Erythroblast (primary cell): ENCODE measurements around the gene MYO1D.
"Not testable (repeated sequence)": the region's sequence is repeated elsewhere in the genome, so short reads cannot be mapped to it uniquely, and the experiment has no call there.

Experiments
- DNase-seq, 2 experiments: peaks; one replicate each; lab custom pipeline; 2025; lab: John Stamatoyannopoulos, UW
- GATA1 ChIP-seq: IDR thresholded peaks from 2 replicates; pipeline ENCODE4 v1.6.1; 2011; ENCODE audit warnings: low read depth, mild to moderate bottlenecking, control low read depth, low read length, moderate library complexity
- POLR2A ChIP-seq: IDR thresholded peaks from 2 replicates; pipeline ENCODE4 v1.6.1; 2011; ENCODE audit warnings: mild to moderate bottlenecking, low read length

Gene MYO1D

DNA sequence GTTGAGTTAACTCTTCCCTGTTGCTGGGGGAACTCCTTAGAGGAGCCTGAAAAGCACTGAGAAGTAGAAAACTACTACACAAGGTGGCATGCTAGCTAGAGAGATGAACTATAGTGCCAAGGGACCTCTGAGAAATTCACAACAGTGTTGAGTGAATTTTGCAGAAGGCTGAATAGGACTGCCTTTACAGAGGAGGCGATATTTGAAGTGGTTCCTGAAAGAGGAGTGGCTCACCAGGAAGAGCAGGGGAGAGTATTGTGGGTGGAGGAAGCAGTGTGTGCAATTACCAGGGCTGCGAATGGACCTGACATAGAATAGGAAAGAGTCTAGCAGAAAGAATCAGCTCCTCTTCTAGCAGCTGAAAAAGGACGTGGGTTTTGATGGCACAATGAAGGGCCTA lies 323.8 kb downstream of the MYO1D start:
- TF ChIP-seq POLR2A = no peak
- no peak for TF ChIP-seq GATA1

DNA sequence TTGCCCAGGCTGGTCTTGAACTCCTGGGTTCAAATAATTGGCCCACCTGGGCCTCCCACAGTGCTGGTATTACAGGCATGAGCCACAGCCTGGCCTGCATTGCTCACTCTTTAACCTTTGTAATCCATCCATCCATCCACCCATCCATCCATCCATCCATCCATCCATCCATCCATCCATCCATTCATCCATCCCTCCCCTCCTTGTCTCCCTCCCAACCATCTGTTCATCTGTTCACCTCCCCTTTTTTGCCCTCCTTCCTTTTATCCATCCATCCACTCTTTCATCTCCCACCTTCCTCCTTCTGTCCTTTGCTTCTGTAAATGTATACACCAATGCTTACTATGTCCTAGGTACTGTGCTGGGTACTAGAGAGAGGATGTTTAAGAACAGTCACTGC lies 324.6 kb downstream of the MYO1D start:
- TF ChIP-seq GATA1 = no peak
- TF ChIP-seq POLR2A = no peak
- no peak for DNase-seq

More for the DNA sequence above, 323.8 kb downstream of the MYO1D start:
- DNase-seq = no peak

DNA sequence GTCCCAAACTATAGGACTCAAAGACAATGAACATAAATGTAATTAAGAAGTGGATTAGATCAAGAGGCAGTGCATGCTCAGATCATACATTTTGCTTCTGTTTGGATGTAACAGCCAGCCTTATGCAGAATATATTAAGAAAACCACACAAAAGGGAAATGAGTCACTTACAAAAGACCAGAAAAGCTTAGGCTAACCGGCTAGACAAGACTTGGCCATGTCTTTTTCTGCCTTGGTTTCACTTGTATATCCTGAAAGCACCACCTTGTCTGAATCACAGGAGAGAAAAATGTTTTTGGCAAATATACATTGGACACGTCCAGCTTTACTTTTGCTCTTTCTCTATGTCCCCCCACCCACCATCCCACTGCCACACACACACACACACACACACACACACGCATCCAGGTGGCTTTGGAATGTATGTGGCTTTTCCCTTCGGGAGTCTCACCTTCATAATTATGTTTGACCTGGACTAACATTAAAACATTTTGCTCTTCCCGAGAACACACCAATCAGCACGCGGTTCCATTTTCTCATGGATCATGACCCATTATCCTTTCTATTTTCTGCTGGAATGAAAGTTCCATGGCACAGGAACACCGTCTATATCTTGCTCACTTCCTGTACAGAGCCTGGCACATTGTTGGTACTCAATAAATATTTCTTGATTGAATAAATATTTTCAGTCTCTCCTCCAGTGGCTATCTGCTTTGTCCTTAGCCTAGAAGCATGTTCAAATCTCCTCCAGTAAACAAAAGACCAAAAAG lies 325.6 kb downstream of the MYO1D start:
- DNase-seq = no peak
- TF ChIP-seq GATA1 (no peak), POLR2A (no peak)

DNA sequence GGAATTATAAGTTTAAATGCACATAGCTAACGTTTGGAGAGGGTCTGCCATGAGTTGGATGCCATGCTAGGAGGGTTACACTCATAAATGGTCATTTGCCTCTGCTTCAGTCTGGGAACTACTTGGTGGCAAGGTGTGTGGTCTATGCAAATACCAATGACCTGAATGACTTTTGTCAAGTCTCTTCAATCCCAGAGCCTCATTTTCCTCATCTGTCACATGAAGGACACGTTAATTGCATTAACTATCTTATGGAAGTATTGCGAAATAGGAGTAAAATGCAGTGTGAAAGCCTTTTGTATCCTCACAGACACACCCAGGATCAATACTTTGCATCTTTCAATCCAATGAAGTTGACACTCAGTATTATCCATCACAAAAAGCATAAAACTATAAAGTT lies 327.4 kb downstream of the MYO1D start:
- TF ChIP-seq POLR2A = no peak
- TF ChIP-seq GATA1 = no peak
- no peak for DNase-seq

DNA sequence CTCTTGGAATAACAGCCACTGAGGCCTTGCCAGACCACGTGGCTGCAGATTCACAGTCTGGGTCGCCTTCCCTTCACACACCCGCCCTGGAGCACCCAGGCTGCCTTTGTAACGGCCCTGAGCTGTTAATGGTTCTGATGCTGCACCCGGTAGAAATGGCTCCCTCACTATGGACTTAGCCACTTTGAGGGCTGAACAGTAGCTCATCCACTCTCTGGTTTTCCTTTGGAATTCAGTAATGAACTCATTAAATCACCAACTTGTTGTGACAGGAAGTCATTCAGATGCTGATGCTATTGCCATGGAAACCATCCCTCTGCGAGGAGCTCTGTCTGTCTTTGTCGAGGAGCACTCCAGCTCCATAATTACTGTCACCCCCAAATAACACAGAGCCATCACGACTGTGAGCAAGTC lies 330.9 kb downstream of the MYO1D start:
- DNase-seq = no peak
- no peak for TF ChIP-seq POLR2A
- no peak for TF ChIP-seq GATA1

DNA sequence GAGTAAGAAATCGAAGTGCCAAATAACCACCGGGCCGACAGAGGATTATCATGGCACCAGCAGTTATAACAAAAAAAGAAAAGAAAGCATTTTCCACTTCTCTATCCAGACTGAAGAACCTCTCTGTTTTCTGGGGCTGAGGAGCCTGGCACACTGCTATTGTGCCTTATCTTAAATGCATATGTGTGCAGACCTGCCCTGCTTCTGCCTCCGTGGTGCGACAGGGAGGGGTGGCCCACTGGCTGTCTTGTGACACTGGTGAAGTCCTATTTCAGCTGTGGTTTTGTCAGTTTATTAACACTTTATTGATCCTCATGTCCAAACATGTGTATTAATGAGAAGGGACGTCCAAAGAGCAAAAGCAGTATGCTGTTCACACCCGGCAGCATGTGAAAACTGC lies 334.7 kb downstream of the MYO1D start:
- TF ChIP-seq GATA1 = no peak
- peak; percentile 16 for TF ChIP-seq POLR2A

DNA sequence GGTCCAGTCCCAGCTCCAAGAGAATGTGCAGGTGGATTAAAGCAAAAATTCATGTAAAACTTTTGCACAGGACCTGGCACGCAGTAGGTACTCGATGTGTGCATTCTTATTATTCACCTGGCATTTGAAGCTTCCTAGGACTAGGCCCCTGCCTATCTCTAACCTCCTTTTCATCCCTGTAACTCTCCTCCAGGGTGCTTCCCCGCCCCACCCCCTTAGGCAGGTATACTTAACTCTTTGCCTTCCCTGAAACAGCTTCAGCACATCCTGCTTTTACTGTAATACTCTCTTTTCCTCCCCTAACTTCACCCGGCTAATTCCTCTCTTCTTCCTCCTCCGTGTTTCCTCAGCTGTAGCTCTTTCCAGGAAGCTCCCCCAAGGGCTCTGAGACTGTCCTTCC lies 335.3 kb downstream of the MYO1D start:
- DNase-seq = no peak
- no peak for TF ChIP-seq GATA1
- no peak for TF ChIP-seq POLR2A

More for the DNA sequence above, 334.7 kb downstream of the MYO1D start:
- peak; percentile 56 to 86 for DNase-seq

DNA sequence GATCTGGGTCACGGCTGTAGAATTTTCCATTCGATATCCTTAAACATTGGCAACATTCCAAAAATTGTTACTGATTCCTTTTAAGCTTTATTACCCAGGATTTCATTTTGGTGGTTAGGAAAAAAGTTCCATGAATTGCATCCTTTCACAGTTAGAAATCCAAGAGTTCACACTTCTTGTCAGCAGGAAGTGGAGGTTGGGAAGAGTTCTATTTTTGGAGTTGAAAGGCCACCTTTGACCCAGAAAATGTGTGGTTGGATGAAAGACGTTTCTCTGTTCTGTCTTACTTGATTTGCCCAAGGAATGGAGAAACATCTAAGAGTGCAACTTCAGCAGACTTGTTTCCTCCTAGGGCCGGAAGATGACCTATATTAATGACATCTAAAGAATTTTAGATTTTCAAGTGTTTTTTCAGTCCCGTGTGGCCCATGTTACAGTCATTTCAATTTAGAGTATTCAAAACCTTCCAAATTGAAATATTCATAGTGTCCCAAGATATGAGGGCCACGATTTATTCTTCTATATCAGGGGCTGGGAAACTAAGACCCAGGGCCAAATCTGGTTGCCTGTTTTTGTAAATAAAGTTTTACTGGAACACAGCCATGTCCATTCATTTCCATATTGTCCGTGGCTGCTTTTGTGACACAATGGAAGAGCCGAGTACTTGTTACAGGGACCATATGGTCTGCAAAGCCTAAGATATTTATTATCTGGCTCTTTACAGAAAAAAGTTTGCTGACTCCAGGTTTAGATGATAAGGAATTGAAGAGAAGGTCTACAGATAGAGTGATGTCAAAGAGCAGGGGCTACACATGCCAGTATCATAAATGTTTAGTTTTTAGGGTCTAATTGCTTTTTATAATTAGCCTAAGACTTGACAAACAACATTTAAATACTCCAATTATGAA lies 339.9 kb downstream of the MYO1D start:
- TF ChIP-seq POLR2A = no peak
- DNase-seq = peak; percentile 22 to 79

DNA sequence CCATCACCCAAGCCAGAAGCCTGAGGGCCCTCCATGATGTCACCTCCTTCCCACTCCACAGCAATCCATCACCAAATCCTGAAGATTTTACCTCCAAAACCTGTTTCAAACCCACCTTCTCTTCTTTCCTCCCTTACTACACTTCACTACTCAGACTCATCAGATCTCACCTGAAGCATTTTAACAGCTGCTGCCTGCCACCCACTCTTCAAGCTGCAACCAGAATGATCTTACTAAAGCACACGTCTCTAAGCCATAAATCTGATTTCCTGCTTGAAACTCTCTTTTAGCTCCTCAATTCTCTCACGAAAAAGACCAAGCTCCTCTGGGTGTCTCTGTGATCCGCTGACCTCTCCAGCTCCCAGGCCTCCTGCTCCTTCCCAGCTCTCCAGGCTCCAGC lies 343.6 kb downstream of the MYO1D start:
- TF ChIP-seq POLR2A (no peak), GATA1 (no peak)
- DNase-seq = no peak

DNA sequence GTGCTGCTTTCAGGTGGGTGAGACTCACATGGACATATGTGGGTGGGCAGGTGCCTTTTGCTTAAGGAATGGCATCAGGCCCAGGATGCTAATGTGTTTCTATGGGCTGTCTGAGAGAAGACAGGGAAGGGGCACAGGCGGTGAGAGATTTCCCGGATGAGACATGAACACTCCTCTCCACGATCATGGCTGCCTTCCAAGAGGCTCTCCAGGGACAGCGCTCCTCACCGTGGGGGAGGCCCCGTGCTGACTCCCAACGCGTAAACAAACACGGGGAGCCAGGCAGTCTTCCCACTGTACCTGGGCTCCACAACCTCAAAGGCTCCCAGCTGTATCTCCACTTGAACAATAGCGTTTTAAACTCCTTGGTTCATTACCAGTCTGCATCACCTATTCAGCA lies 347.3 kb downstream of the MYO1D start:
- no peak for DNase-seq
- TF ChIP-seq GATA1 = no peak
- TF ChIP-seq POLR2A = no peak

DNA sequence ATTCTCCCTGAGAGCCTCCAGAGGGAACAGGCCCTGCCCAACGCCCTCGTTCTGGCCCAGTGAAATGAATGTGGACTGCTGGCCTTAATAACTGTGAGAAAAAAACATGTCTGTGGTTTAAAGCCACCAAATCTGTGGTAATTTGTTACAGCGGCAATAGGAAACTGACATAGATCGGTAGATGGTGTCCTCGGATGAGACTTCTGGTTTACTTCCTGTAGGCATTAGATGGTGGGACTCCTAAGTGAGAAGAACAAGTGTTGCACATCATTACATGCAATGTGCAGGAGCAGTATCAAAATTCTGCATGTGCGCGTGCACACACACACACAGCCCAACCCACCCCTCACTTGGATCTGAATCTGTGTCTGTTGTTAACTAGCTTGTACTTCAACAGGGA lies 348.1 kb downstream of the MYO1D start:
- no peak for TF ChIP-seq POLR2A
- TF ChIP-seq GATA1 = no peak
- no peak for DNase-seq

DNA sequence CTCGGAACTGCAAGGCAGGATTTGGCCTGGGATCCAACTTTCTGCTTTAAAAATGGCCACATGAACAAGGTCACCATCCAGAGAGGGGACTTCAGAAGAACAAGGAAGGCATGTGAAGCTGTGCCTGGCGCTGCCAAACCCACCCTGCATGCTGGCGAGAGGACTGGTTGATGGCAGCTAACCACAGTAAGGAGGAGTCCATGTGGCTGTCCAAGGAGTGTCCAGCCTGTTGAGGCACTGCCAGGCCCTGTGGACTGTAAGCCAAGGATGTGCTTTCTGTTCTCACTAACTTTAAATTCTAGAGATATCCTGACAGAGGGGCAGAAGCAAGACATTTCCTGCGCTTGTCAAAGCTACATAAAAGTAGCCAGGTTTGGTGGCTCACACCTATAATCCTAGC lies 349.8 kb downstream of the MYO1D start:
- no peak for DNase-seq
- TF ChIP-seq POLR2A = no peak
- TF ChIP-seq GATA1 = no peak

DNA sequence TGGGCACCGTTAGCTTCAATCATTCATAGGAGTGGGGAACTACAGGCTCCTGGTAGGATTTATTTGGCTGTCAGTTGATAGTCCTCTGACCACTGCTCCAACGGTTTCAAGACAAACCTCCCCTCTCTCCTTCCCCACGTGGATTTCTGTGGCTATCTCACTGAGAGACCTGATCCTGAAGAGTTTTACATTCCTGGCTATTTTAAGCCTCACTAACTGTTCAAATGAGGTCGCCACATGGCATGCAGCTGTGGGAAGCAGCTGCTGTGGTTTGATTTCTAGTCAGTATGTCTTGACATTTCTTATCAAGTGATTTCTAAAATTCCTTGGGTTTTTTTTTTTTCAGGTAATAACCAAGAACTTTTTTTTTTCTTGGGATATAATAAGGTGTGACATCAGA lies 351.8 kb downstream of the MYO1D start:
- no peak for TF ChIP-seq GATA1
- TF ChIP-seq POLR2A = no peak
- no peak for DNase-seq

DNA sequence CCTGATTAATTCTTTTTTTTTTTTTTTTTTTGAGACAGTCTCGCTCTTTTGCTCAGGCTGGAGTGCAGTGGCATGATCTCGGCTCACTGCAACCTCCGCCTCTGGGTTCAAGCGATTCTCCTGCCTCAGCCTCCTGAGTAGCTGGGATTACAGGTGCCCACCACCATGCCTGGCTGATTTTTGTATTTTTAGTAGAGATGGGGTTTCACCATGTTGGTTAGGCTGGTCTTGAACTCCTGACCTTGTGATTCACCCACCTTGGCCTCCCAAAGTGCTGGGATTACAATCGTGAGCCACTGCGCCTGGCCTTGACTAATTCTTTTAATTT lies 352.4 kb downstream of the MYO1D start:
- not testable (repeated sequence) for DNase-seq

DNA sequence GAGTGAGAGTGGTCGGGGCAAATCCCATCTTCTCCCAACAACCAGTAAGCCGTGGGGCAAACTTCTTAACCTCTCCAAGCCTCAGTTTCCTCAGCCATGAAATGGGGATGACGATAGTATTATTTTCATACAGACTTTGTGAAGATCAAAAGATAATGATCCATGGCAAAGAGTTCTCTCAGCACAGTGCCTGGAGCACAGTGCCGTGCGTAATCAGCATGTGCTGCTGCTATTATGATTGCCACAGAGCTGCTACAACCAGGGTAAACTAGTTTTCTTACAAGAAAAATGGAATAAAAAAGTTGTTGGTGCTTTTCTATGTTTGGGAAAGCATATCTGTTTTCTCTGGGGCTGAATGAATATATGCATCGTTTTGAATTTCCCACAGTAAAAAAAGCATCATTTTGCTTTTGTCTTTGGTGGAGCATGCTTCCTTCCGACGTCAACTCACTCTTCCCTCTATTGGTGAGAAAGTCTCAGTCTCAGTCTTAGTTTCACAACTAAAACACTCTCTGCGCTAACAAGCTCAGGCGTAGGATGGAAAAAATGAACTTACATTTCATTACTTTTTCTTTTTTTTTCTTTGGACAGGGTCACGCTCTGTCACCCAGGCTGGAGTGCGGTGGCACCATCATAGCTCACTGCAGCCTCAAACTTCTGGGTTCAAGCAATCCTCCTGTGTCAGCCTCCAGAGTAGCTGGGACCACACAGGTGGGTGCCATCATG lies 352.9 kb downstream of the MYO1D start:
- TF ChIP-seq GATA1 (no peak), POLR2A (no peak)
- DNase-seq = no peak
